ENCODE results near the gene TAB2.

- TF ChIP-seq CTCF (IDR thresholded peaks at IDR 0.05), result no peak
- no peak for TF ChIP-seq POLR2A (IDR thresholded peaks at IDR 0.05; ENCODE audit: low read length)
- no peak for TF ChIP-seq MAX (IDR thresholded peaks at IDR 0.05)
Observed at GRCh38 chr6:149372062-149372461, 54.5 kb downstream of the TAB2 start.
